Bronchial smooth muscle cell (primary cell): ENCODE data around the gene HHATL. TPM values are rescaled to one million over a fixed set of nuclear protein-coding genes. Genes with fewer than 3 reads are reported as not detected.

ENCODE experiments used
- total RNA-seq: library from RNA; depleted of rRNA; stranded (reverse); fragments of >200 nt; gene quantifications from 2 replicates; pipeline ENCODE4 v1.2.1, GENCODE V29; 2014

The HHATL gene, protein sequence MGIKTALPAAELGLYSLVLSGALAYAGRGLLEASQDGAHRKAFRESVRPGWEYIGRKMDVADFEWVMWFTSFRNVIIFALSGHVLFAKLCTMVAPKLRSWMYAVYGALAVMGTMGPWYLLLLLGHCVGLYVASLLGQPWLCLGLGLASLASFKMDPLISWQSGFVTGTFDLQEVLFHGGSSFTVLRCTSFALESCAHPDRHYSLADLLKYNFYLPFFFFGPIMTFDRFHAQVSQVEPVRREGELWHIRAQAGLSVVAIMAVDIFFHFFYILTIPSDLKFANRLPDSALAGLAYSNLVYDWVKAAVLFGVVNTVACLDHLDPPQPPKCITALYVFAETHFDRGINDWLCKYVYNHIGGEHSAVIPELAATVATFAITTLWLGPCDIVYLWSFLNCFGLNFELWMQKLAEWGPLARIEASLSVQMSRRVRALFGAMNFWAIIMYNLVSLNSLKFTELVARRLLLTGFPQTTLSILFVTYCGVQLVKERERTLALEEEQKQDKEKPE
- not detected in 2 replicates for total RNA-seq

DNA sequence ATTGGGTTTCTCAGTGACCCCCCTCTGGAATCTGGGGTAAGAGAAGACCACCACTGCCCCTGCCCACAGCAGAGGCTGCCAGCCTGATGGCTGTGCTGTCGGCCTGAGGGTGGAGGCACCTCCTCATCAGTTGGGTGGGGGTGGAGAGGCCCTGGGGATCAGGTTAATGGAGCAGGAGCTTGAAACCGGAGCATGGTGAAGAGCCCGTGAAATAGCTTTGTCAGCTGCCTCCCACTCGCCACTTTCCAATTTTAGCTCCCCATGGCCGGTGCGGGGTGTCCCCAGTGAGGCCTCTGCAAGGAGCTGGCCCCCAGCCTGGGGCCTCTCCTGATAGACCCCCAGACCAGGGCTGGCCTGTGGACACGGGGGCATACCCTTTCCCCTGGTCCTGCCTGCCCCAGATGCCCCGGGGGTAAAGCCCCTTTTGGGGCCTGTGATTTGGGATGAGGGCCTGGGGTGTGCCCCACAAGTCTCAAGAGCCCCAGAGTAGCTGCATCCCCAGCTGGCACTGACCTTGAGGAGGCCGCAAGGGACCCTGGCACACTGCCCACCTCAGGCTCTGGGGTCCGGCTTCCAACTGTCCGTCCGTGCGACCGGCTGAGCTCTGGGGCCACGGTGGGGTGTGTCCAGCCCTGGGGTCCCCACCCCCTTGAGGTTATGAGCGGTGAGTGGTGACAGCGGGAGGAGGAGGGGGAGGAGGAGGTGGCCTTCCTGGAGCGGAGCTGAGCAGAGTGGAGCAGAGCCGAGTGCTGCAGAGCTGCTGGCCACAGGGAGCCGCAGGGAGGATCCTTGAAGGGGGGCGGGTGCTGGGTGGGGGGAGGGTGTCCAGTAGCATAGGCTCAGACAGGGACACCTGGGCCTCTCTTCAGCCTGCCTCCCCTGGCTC, at the start of gene HHATL:
Gene HHATL, minus strand, starts transcription at position 733 of the 886 bp plus-strand sequence. CDS start 1,972 bp downstream, outside the sequence.

DNA sequence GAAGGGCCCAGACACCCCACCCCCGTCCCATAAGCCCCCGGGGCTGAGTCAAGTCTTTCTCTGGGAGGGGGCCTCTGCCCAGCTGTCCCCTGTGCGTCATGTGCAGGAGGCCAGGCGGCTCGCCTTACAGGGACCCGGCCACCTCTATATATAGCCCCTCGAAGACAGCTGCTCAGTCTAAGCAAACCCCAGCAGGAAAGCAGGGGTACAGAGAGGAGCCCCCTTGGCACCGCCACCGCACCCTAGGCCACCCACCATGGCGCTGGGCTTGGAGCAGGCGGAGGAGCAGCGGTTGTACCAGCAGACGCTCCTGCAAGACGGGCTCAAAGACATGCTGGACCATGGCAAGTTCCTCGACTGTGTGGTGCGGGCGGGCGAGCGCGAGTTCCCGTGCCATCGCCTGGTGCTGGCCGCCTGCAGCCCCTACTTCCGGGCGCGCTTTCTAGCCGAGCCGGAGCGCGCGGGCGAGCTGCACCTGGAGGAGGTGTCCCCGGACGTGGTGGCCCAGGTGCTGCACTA, 17.2 kb downstream of the HHATL start, which contains the start of gene KLHL40:
Gene KLHL40, plus strand, starts transcription at position 175 of the 519 bp plus-strand sequence. Its CDS starts 82 bp downstream, at position 257.

DNA sequence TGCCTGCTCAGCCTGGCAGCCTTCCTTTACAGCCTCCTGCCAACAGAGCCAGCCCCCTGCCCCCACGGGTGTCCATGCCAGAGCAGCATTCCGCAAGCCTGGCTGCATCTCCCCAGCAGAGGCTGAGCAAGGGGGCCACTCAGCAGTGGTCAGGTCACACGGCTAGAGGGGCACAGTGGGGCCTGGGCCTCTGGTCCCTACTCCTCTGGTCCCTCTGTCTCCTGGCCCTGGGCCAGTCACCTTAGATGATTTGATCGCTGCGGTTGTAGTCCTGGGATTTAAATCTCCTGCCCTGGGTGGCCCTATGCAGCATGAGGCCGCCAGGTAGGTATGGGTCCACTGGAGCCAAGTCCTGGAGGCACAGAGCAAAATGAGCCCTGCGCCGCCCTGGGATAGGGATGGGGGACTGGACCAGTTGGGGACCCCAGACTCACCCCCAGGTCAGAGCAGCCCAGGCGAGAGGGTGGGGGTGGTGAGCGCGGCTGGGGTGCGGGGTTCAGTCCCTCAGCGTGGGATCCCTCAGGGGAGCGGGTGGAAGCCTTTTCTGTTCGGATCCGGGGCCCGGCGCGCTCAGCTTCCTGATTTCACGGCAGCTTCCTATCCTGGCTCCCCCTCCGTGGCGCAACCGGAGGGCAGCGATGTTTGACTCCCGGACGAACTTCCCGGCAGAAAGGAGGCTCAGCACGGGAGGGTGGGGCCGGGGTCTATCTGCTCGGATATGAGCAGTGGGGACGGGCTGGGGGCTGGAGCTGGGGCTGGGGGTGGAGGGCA, 48.9 kb downstream of the HHATL start, which contains the start of gene ZBTB47:
Gene ZBTB47, plus strand, starts transcription at position 138 of the 771 bp plus-strand sequence. CDS start 4,659 bp downstream, outside the sequence.

Other genes starting within 250 kb of the HHATL start
- not detected in 2 replicates for gene VIPR1, start 200.2 kb downstream of the HHATL start, total RNA-seq
- 41.7 and 42.7 TPM in 2 replicates for gene SEC22C, start 120.8 kb downstream of the HHATL start, total RNA-seq
- 24.4 and 33.1 TPM in 2 replicates for gene SS18L2, start 111.9 kb downstream of the HHATL start, total RNA-seq
- gene NKTR, start 102.1 kb downstream of the HHATL start, total RNA-seq, result 27.8 and 52.8 TPM in 2 replicates
- gene ZBTB47, start 49.1 kb downstream of the HHATL start, total RNA-seq, result 24.4 and 45.8 TPM in 2 replicates
- 0.09 TPM in 1 of 2 replicates, not detected in the other for gene KLHL40, start 17.3 kb downstream of the HHATL start, total RNA-seq
- 0.86 and 0.95 TPM in 2 replicates for gene CCDC13, start 70.5 kb upstream of the HHATL start, total RNA-seq
- 131 TPM in 2 replicates for gene HIGD1A, start 101.7 kb upstream of the HHATL start, total RNA-seq
- 0.26 and 0.32 TPM in 2 replicates for gene ACKR2, start 106.6 kb upstream of the HHATL start, total RNA-seq
- gene CYP8B1, start 173.1 kb upstream of the HHATL start, total RNA-seq, result not detected in 2 replicates
- gene ZNF662, start 203.3 kb upstream of the HHATL start, total RNA-seq, result 1.3 and 2.0 TPM in 2 replicates